DLD1 (cell line): ENCODE data around the gene SLCO1A2.
"Not testable (repeated sequence)": the region's sequence is repeated elsewhere in the genome, so short reads cannot be mapped to it uniquely, and the experiment has no call there.

Experiments used
- in situ Hi-C: cut with HindIII; loops from 2 replicates; pipeline ENCODE4 v1.10.0; 2017; ENCODE audit warnings: low sequenced_read_pairs

Gene SLCO1A2, protein sequence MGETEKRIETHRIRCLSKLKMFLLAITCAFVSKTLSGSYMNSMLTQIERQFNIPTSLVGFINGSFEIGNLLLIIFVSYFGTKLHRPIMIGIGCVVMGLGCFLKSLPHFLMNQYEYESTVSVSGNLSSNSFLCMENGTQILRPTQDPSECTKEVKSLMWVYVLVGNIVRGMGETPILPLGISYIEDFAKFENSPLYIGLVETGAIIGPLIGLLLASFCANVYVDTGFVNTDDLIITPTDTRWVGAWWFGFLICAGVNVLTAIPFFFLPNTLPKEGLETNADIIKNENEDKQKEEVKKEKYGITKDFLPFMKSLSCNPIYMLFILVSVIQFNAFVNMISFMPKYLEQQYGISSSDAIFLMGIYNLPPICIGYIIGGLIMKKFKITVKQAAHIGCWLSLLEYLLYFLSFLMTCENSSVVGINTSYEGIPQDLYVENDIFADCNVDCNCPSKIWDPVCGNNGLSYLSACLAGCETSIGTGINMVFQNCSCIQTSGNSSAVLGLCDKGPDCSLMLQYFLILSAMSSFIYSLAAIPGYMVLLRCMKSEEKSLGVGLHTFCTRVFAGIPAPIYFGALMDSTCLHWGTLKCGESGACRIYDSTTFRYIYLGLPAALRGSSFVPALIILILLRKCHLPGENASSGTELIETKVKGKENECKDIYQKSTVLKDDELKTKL

DNA sequence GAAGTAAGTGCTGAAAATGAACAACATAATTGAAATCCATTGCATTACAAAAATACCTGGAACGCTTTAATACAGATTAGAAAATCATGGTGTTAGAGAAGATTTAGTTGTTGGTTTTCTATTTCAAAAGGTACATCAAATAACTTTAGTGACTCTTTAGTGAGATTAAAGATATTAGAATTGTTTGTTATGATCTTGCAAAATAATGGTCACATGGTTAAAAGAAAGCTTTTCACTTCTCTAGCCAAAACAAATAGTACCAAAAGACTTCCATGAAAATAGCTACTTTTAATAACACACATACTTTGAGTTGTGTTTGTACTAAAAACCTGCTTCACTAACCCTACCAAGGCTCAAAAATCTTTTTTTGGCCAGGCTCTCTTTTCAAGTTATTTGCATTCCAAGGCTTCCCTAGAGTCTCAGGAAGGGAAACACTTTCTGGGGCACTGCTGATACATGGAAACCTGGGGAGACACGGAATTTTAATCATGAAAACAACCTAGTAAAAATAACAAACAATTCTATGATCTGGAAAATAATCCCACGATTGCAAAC lies at the start of gene SLCO1A2:
TSS of gene SLCO1A2 (minus strand) at position 147 of the 555 bp plus-strand sequence. CDS start 270 bp downstream, outside the sequence.
- in situ Hi-C loops = no loop called here

DNA sequence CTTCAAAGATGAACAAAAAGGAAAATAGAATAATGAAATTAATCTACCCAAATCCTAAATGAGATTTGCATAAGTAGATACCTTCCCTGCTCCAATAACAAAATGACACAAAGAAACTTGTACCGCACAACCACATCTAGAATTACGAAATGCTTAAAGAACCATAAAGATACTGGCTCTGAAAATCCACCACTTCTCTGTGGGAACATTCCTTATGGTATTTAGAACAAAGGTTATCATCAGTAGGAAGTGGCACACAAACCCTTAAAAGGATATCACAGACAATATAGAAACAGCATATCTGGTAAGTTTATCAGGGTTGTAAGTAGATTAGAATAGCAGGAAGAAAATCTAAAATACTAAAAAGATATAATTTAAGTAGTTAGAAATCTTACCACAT lies 49.5 kb upstream of the SLCO1A2 start:
- in situ Hi-C loops = no loop called here

DNA sequence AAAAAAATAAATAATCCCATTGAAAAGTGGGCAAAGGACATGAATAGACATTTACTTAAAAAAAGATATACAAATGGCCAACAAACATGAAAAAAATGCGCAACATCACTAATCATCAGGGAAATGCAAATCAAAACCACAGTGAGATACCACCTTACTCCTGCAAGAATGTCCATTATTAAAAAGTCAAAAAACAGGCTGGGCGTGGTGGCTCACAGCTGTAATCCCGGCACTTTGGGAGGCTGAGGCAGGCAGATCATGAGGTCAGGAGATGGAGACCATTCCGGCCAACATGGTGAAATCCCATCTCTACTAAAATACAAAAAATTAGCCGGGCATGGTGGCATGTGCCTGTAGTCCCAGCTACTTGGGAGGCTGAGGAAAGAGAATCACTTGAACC lies 46.6 kb upstream of the SLCO1A2 start:
- in situ Hi-C loops = not testable (repeated sequence)

DNA sequence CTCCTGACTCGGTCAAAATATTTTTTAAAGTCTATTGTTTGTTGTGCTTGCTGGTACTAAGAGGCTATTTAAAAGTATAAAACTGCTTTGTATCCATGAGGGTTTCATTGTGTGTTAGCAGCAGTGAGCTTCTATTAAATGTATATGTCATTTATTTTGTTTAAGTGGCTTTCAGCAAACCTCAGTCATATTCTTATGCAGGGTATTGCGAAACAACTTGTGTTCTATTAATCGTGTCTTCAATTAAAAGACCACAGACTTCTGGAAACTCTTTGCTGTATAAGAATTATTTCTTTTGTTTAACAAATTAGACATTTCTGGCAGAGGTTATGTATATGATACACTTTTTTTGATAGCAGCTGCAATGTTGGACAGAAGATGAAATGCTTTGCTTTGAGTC lies 44.5 kb upstream of the SLCO1A2 start:
- in situ Hi-C loops = no loop called here

DNA sequence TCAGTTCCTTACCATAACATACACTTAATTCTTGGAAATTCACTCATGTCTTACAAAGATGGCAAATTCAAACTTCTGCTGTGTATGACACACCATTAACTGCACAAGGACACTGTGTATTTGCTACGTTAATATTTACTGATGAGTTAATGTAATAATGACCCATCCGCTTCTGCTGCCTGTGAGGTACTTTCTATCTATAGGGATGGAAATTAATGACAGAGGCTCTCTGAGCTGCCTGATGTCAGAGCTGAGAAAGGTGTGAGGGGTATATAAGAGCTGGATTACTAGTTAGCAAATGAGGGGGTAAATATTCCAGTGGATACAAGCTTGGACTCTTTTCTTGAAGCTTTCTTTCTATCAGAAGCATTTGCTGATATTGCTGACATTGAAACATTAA lies 37.9 kb upstream of the SLCO1A2 start, which contains the start of gene IAPP:
TSS of gene IAPP (plus strand) at position 301 of the 400 bp plus-strand sequence. CDS start 450 bp downstream, outside the sequence.
- in situ Hi-C loops = no loop called here

DNA sequence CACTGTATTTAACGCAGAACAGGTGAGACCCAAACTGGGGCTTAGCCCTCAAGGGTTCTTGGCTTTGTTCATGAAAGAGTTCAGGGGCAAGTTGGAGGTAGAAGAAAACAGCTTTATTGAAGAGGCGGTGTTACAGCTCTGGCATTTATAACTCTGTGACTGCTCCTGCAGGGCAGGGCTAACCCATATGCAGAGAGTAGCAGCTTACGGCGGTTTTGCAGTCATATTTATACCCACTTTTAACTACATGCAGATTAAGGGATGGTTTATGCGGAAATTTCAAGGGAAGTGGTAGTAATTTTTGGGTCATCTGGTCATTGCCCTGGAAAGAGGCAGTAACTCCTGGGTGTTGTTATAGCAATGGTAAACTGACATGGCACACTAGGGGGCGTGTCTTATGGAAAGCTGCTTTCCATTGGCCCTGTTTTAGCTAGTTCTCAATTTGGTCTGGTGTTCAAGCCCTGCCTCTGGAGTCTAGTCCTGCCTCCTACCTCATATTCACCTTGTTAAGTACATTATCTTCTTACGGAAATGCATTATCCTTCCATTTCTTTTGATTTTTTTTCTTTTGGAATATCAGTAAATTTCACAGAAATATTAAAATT lies 36.2 kb upstream of the SLCO1A2 start:
- in situ Hi-C loops = no loop called here

DNA sequence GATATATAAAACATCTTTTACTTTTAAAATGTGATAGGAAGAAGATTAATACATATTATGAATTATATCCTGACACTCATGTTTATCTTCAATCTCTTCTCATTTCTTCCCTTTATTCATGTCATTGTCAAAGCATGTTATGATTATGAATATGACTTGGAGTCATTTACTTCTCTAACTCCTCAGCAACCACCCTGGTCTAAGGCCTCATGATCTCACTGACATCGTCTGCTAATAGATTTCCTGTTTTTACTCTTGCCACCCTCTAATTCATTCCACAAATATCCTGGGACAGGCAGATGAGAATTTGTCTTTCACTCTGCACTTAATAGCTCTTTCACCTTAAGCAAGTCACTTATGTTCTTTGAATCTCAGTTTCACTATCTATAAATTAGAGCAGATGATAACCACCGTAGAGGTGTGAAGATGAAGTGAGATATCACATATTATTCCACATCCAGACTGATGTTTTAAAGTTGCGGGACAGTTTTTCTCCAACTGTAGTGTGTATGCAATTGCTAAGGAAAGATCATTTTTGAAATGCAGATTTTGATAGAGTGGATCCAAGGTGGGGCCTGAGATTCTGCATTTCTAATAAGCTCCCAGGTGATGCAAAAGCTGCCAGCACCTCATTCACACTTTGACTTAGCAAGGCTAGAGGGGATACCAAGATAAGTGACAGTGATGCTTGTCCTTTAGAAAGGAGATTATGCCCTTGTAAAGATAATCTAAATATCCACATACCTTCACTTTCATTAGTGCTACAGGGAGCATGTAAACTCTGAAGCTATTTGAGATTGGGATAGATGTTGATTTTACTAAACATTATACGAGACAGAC lies 34.6 kb upstream of the SLCO1A2 start:
- in situ Hi-C loops = no loop called here

DNA sequence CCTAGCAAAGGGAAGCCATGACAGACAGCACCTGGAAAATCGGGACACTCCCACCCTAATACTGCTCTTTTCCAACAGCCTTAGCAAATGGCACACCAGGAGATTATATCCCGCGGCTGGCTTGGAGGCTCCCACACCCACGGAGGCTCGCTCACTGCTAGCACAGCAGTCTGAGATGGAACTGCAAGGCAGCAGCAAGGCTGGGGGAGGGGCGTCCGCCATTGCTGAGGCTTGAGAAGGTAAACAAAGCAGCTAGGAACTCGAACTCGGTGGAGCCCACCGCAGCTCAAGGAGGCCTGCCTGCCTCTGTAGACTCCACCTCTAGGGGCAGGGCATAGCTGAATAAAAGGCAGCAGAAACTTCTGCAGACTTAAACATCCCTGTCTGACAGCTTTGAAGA lies 25.9 kb upstream of the SLCO1A2 start:
- in situ Hi-C loops = not testable (repeated sequence)

DNA sequence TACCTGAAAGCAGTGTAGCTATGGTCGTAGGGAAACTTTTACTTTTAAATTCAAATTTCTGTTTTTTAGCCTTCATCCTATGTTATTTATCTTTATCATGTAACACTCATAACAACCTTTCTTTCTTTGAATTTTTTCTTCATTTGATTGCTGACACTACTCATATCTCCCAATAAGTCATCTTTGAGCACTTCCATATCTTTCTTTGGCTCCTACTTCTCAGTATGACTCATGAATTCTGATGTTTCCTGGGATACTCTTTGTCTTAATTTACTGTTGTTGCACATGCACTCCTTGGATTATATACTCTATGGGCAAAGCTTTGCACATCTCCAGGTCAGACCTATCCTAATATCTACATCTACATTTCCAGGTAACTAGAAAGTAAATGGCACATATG lies 19.9 kb upstream of the SLCO1A2 start:
- in situ Hi-C loops = no loop called here

DNA sequence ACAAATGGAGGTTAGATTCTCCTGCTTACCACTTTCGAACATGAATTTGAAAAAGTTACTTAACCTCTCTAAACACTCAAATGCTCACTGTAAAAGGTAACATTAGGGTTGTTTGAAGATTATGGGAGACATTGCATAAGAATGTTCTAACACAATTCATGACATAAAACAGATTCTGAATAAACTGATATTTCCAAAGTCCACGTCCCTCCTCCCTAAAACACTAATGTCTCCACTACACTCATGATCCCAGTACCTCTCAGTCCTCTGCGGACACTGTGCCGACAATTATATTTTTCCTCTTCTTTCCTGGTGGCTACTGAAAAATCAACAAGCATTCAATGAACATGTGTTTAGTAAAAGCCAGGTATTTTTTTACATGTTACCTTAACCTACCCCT lies 19.2 kb upstream of the SLCO1A2 start:
- in situ Hi-C loops = no loop called here

DNA sequence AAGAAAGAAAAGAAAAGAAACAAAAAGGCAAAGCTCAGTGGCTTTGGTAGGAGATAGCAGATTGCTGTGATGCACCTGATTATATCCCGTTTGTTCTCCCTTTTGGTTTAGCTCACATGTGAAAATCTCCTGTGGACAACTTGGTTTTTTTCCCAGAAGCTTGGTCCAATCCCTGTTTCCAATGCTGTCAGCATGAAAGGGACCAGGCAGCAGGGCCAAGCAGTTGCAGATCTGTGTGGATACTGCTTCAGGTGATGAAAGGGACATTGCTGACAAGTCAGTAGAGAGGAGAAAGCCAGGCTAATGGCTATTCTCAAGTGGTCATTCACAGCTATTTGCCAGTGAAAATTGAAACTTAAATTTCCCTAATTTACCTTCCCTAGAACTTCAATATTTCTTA lies 18.8 kb upstream of the SLCO1A2 start:
- in situ Hi-C loops = no loop called here

DNA sequence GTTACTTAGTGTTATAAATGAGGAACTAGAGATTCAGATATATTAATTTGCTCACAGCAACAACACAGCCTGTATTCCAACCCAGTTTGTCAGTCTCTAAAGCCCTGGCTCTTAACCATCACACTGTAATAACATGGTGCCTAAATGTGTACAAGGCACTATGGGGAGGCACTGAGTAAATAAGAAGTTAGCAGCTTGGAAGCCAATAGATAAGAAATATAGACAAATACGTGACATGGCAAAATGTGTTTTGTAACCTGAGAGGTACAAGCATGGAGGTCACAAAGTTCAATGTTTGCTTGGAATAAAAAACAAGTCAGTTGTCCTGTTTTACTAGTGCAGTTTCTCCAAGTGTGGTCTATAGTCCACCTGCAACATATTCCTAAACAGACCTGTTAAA lies 16.3 kb upstream of the SLCO1A2 start:
- in situ Hi-C loops = no loop called here

DNA sequence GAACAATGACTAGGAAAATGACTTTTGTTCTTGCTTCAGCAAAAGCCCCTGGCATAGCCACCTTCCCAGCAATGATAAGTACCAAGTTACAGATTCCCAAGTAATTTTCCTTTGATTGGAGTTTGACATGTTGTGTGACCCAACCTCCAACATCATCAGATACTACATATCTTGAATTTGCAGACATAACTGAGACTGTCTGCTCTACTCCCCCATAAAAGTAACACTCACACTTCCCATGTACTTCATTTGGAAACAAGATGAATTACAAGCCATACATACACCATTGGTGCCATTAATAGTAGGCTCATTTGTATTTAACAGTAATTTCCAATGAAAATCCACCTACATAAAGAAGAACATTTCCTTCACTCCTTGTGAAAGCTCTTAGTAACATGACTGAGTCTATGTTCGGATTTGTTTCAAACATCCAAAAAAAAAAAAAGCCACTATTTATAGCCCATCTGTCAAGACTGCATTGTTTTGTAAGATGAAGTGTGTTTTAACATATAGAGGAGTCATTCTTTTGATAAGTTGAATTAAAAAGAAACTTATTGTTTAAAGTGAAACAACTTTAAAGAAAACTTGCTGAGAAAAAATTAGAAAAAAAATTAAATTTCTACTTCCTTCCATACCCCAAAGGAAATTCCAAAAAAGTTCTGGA lies 12.0 kb upstream of the SLCO1A2 start:
- in situ Hi-C loops = no loop called here

DNA sequence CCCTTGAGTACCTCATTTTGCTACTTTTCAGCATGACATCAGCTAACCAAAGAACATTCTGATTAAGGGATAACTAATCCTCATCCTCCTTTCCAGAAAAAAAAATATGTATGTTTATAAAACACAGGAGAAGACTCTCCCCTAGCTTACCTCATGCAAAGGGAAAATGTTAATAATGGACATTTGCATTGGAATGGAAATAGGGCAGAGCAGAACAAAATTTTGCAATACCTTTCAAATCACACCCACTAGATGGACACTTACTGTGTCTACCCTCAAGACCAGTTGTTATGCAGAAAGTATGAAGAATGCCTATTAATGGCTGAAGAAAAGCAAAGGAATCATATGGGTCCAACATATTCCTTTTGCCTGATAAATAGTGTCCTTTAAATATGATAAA lies 8.9 kb upstream of the SLCO1A2 start:
- in situ Hi-C loops = no loop called here

DNA sequence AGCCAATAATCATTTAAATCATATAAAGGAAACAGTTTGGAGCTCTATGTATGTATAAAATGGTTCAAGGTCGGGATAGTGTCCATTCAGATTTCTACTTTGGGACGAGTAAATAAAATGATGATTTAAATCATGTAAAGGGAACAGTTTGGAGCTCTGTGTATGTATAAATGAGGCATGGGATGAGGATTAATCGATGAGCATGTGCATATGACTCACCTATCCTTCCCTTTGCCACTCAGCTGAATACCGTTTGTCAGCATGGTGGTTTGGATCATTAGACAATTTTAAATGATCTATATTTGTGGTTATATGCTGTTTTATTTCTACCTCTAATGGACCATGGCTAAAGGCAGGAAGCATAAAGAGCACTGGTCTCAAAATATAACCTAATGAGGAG lies 7.1 kb upstream of the SLCO1A2 start:
- in situ Hi-C loops = no loop called here

DNA sequence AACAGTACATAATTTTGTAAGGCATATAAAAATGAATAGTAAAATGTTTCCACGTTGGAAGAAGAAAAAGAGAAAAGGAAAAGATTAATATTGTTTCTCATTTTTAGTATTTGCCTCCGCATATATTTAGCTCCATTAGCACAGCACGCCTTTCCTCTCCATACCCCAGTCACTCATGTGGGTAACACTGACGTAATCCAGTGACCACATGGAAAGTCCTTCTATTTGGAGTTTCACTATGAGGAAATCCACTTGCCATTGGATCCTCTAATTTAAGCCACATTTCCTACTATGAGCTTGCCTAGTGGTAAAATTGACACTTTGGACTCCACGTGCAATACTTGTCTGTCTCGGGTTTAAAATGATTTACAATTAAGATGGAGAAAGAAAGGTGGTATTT lies 5.7 kb upstream of the SLCO1A2 start:
- in situ Hi-C loops = no loop called here

DNA sequence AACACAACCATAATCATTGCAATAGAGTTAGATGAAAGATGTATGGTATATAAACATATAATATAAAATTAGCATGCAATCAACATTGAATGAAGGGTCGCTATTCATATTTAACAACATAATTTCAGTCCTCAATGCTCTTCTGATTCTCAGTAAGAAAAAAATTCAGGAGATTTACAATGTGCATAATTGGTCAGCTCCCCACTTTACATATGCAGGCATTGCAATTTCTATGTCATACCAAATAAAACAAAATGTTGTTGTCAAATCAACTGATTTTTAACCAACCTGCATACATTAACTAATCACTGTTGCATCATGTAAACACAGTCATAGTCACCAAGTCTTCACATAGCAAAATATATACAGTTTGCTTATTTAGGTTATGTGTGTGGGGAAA lies 5.2 kb upstream of the SLCO1A2 start:
- in situ Hi-C loops = no loop called here

DNA sequence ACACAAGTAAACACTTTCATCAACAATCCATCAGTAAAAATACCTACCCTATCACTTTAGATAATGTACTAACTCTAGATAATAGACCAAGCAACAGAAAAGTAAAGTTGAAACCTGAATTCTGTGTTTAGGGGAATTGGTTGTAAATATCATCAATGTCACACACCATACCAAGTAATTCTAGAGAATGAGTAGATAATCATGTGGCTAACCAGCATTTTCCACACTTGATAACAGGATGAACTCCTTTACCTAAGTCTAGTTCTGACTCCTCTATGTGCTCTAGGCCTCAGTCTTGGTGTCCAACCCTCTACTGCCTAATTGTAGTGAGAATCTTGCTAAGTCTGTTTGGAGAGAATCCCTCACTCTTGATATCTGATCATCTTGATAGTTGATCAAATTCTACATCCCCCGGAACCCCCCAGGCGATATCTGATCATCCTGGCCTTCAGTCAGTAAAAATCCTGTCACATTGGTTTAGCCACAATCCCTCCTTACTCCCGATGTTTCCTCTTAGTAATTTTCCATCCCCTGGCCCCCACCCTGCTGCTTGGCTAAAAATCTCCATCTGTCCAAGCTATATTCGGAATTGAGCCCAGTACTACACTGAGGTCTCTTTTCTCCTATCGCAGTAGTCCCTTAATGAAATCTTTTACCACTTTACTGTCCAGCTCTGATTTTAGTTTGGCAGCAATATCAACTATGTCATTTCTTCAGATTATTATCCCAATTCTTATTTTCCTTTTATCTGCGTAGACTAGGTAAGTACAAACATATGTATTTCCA lies 3.4 kb upstream of the SLCO1A2 start:
- in situ Hi-C loops = no loop called here

DNA sequence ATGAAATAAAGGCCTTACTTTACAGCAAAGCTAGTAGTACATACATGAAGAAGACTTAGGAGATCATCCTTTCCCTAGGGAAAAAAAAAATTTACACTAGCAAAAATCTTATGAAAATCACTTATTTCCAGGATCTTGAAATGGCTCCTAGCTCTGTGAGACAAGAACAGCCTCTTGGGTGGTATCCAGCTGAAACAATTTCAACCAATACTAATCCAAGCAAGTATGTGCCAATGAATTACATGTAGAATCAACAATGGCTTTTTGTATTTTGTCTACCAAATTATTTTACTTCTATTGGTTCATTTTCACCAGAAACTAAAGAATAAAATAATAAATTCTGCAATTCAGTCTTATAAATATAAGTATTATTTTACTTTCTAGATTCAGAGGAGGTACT lies 2.7 kb upstream of the SLCO1A2 start:
- in situ Hi-C loops = no loop called here
